Activated T-cell treated with anti-CD3 and anti-CD28 coated beads for 1 hour (primary cell): Measurements from ENCODE around the gene PKD2L2.
"Not testable (repeated sequence)": the region's sequence is repeated elsewhere in the genome, so short reads cannot be mapped to it uniquely, and the experiment has no call there.

Experiments
- DNase-seq: peaks from one replicate; pipeline ENCODE4 v3.0.0-alpha.2; 2020; ENCODE audit warnings: low read depth

PKD2L2 gene

GRCh38 chr5:137888466-137888862 is 793 bp upstream of the PKD2L2 start:
- no peak for DNase-seq

GRCh38 chr5:137890845-137891244 is 1.6 kb downstream of the PKD2L2 start:
- no peak for DNase-seq

- DNase-seq: no peak
Measured at GRCh38 chr5:137891849-137892248, 2.6 kb downstream of the PKD2L2 start.

GRCh38 chr5:137894586-137894985 is 5.3 kb downstream of the PKD2L2 start:
- no peak for DNase-seq

GRCh38 chr5:137896560-137896959 is 7.3 kb downstream of the PKD2L2 start:
- DNase-seq: no peak

- no peak for DNase-seq
Measured at GRCh38 chr5:137899493-137899892, 10.2 kb downstream of the PKD2L2 start.

GRCh38 chr5:137901011-137901817 is 12.0 kb downstream of the PKD2L2 start:
- DNase-seq: no peak

GRCh38 chr5:137902408-137903133 is 13.3 kb downstream of the PKD2L2 start:
- DNase-seq: no peak

GRCh38 chr5:137914758-137915157 is 25.5 kb downstream of the PKD2L2 start:
- DNase-seq: no peak

GRCh38 chr5:137916923-137917322 is 27.7 kb downstream of the PKD2L2 start:
- DNase-seq: no peak

- DNase-seq: no peak
Measured at GRCh38 chr5:137921931-137922330, 32.7 kb downstream of the PKD2L2 start.

- no peak for DNase-seq
Measured at GRCh38 chr5:137923856-137924255, 34.6 kb downstream of the PKD2L2 start.

- DNase-seq: no peak
Measured at GRCh38 chr5:137932800-137933199, 43.5 kb downstream of the PKD2L2 start.

GRCh38 chr5:137933491-137933911 is 44.2 kb downstream of the PKD2L2 start:
- DNase-seq: no peak

- DNase-seq: no peak
Measured at GRCh38 chr5:137935190-137935589, 45.9 kb downstream of the PKD2L2 start.

GRCh38 chr5:137935694-137936093 is 46.4 kb downstream of the PKD2L2 start:
- DNase-seq: no peak

- no peak for DNase-seq
Measured at GRCh38 chr5:137937994-137938750, 48.9 kb downstream of the PKD2L2 start.

- no peak for DNase-seq
Measured at GRCh38 chr5:137938751-137939143, 49.5 kb downstream of the PKD2L2 start.

GRCh38 chr5:137939331-137939730 is 50.1 kb downstream of the PKD2L2 start:
- no peak for DNase-seq

GRCh38 chr5:137944280-137944679 is 55.0 kb downstream of the PKD2L2 start:
- not testable (repeated sequence) for DNase-seq

GRCh38 chr5:137945825-137946224 is 56.6 kb downstream of the PKD2L2 start:
- no peak for DNase-seq

- no peak for DNase-seq
Measured at GRCh38 chr5:137954131-137954879, 65.0 kb downstream of the PKD2L2 start.
